Mucosa of rectum (tissue), 2 donors: Measurements from ENCODE around the gene CEACAM19.

Experiments used
- H3K27ac ChIP-seq, 2 donors: one replicate each; pipeline ENCODE4 v1.7.0; 2013; ENCODE audit warnings: inconsistent platforms in 2 of 2, low read depth in 2 of 2, low read length in 2 of 2
- H3K27me3 ChIP-seq, 2 donors: one replicate each; pipeline ENCODE4 v1.7.0; 2013; ENCODE audit warnings: low read length in 2 of 2; ENCODE audit not compliant: control insufficient read depth in 2 of 2, insufficient read depth in 2 of 2
- H3K36me3 ChIP-seq, 2 donors: one replicate each; pipeline ENCODE4 v1.7.0; 2013; ENCODE audit warnings: low read length in 2 of 2; ENCODE audit not compliant: control insufficient read depth in 2 of 2, insufficient read depth in 2 of 2
- H3K4me1 ChIP-seq, 2 donors: one replicate each; pipeline ENCODE4 v1.7.0; 2013; ENCODE audit warnings: low read length in 2 of 2, mild to moderate bottlenecking in 1 of 2; ENCODE audit not compliant: control insufficient read depth in 2 of 2, insufficient read depth in 2 of 2
- H3K4me3 ChIP-seq, 2 donors: one replicate each; pipeline ENCODE4 v1.7.0; 2013; ENCODE audit warnings: low read length in 2 of 2
- H3K9ac ChIP-seq, 2 donors: one replicate each; pipeline ENCODE4 v1.7.0; 2013; ENCODE audit warnings: low read length in 2 of 2, low read depth in 1 of 2, mild to moderate bottlenecking in 1 of 2
- H3K9me3 ChIP-seq, 2 donors: one replicate each; pipeline ENCODE4 v1.7.0; 2013; ENCODE audit warnings: low read length in 2 of 2; ENCODE audit not compliant: control insufficient read depth in 2 of 2
- donor health status: healthy.
- donor health status: Normal muscosa, but diverticular disease.

The CEACAM19 gene

GRCh38 chr19:44684892-44685863 lies 13.9 kb downstream of the CEACAM19 start:
- no peaks in the 10 kb centered on the region for H3K36me3 ChIP-seq
- H3K4me3 ChIP-seq = no peak overlapping the region
- H3K9me3 ChIP-seq = no peaks in the 10 kb centered on the region
- H3K27me3 ChIP-seq = no peaks in the 10 kb centered on the region
- H3K4me1 ChIP-seq = peaks cover 26 to 41% of the 10 kb centered on the region in 2 donors
- H3K27ac ChIP-seq = peak overlapping the region; percentile 29 to 43
- H3K9ac ChIP-seq = peak overlapping the region in 1 of 2 donors; percentile 47

GRCh38 chr19:44685877-44686276 lies 14.6 kb downstream of the CEACAM19 start:
- no peak overlapping the region for H3K9ac ChIP-seq
- no peaks in the 10 kb centered on the region for H3K9me3 ChIP-seq
- no peaks in the 10 kb centered on the region for H3K27me3 ChIP-seq
- H3K36me3 ChIP-seq = no peaks in the 10 kb centered on the region
- no peak overlapping the region for H3K27ac ChIP-seq
- peaks cover 26 to 36% of the 10 kb centered on the region in 2 donors for H3K4me1 ChIP-seq
- no peak overlapping the region for H3K4me3 ChIP-seq

GRCh38 chr19:44686896-44687295 lies 15.6 kb downstream of the CEACAM19 start:
- Histone ChIP-seq H3K27ac (no peak overlapping the region), H3K4me1 (peaks cover 27 to 35% of the 10 kb centered on the region in 2 donors), H3K27me3 (no peaks in the 10 kb centered on the region), H3K4me3 (no peak overlapping the region), H3K36me3 (no peaks in the 10 kb centered on the region), H3K9me3 (no peaks in the 10 kb centered on the region), H3K9ac (no peak overlapping the region)

GRCh38 chr19:44687888-44688287 lies 16.6 kb downstream of the CEACAM19 start:
- Histone ChIP-seq H3K36me3 (no peaks in the 10 kb centered on the region), H3K27ac (no peak overlapping the region), H3K27me3 (no peaks in the 10 kb centered on the region), H3K9me3 (no peaks in the 10 kb centered on the region), H3K9ac (no peak overlapping the region), H3K4me1 (peaks cover 29 to 40% of the 10 kb centered on the region in 2 donors), H3K4me3 (no peak overlapping the region)

GRCh38 chr19:44689290-44690130 lies 18.2 kb downstream of the CEACAM19 start:
- Histone ChIP-seq H3K9ac (peak overlapping the region in 1 of 2 donors; percentile 56), H3K4me3 (no peak overlapping the region), H3K27ac (peak overlapping the region; percentile 51 to 62), H3K4me1 (peaks cover 38 to 47% of the 10 kb centered on the region in 2 donors), H3K36me3 (no peaks in the 10 kb centered on the region), H3K27me3 (no peaks in the 10 kb centered on the region), H3K9me3 (no peaks in the 10 kb centered on the region)

GRCh38 chr19:44690131-44690440 lies 18.8 kb downstream of the CEACAM19 start:
- no peaks in the 10 kb centered on the region for H3K9me3 ChIP-seq
- no peaks in the 10 kb centered on the region for H3K27me3 ChIP-seq
- H3K27ac ChIP-seq = peak overlapping the region in 1 of 2 donors; percentile 51
- no peak overlapping the region for H3K4me3 ChIP-seq
- H3K4me1 ChIP-seq = peaks cover 34 to 49% of the 10 kb centered on the region in 2 donors
- H3K9ac ChIP-seq = peak overlapping the region in 1 of 2 donors; percentile 56
- H3K36me3 ChIP-seq = no peaks in the 10 kb centered on the region

GRCh38 chr19:44692379-44692721 lies 21.1 kb downstream of the CEACAM19 start:
- Histone ChIP-seq H3K9ac (peak overlapping the region in 1 of 2 donors; percentile 82), H3K36me3 (no peaks in the 10 kb centered on the region), H3K4me3 (peak overlapping the region in 1 of 2 donors; percentile 37), H3K27me3 (no peaks in the 10 kb centered on the region), H3K4me1 (peaks cover 33 to 61% of the 10 kb centered on the region in 2 donors), H3K9me3 (no peaks in the 10 kb centered on the region), H3K27ac (peak overlapping the region; percentile 85 to 90)

- no peaks in the 10 kb centered on the region for H3K27me3 ChIP-seq
- no peak overlapping the region for H3K4me3 ChIP-seq
- peaks cover 44 to 77% of the 10 kb centered on the region in 2 donors for H3K4me1 ChIP-seq
- H3K36me3 ChIP-seq = no peaks in the 10 kb centered on the region
- peak overlapping the region; percentile 87 to 96 for H3K27ac ChIP-seq
- peak overlapping the region in 1 of 2 donors; percentile 64 for H3K9ac ChIP-seq
- H3K9me3 ChIP-seq = no peaks in the 10 kb centered on the region
Measured at GRCh38 chr19:44694184-44694579, 22.9 kb downstream of the CEACAM19 start.

GRCh38 chr19:44696939-44697669 lies 25.8 kb downstream of the CEACAM19 start:
- H3K4me1 ChIP-seq = peaks cover 28 to 67% of the 10 kb centered on the region in 2 donors
- H3K36me3 ChIP-seq = no peaks in the 10 kb centered on the region
- no peaks in the 10 kb centered on the region for H3K9me3 ChIP-seq
- H3K4me3 ChIP-seq = no peak overlapping the region
- H3K27me3 ChIP-seq = no peaks in the 10 kb centered on the region
- H3K27ac ChIP-seq = peak overlapping the region; percentile 65 to 96
- peak overlapping the region in 1 of 2 donors; percentile 47 for H3K9ac ChIP-seq
